H7 (cell line): Measurements from ENCODE around the gene CFAP157. TPM values are rescaled to one million over a fixed set of nuclear protein-coding genes. Genes with fewer than 3 reads are reported as not detected.

Source experiments
- DNase-seq: peaks from one replicate; pipeline ENCODE4 v3.0.0; 2012
- H3K27me3 ChIP-seq: 2 replicates; pipeline ENCODE4 v1.6.0; 2011; ENCODE audit warnings: mild to moderate bottlenecking, low read length; ENCODE audit not compliant: control insufficient read depth, insufficient read depth
- H3K36me3 ChIP-seq: replicated peaks from 2 replicates; pipeline ENCODE4 v1.5.1; 2011; ENCODE audit warnings: low read length; ENCODE audit not compliant: control insufficient read depth, insufficient read depth
- H3K4me3 ChIP-seq: 2 replicates; pipeline ENCODE4 v1.5.1; 2011; ENCODE audit warnings: low read depth, mild to moderate bottlenecking, control low read depth, low read length, moderate library complexity; ENCODE audit not compliant: insufficient read depth
- total RNA-seq: library from RNA; depleted of rRNA; stranded (reverse); fragments of >200 nt; shearing (Covaris generic); gene quantifications from 2 replicates; pipeline ENCODE4 v1.2.3, GENCODE V29; 2014

CFAP157 gene
- total RNA-seq, 1 experiment from 2014 or later: not detected

GRCh38 chr9:127683723-127684122 lies 23.1 kb upstream of the CFAP157 start:
- H3K27me3 ChIP-seq: no peaks in the 10 kb centered on the region
- no peak overlapping the region for H3K4me3 ChIP-seq
- peaks cover 21% of the 10 kb centered on the region for H3K36me3 ChIP-seq
- DNase-seq: no peak

GRCh38 chr9:127684576-127684975 lies 22.2 kb upstream of the CFAP157 start:
- H3K36me3 ChIP-seq: peaks cover 23% of the 10 kb centered on the region
- H3K27me3 ChIP-seq: no peaks in the 10 kb centered on the region
- DNase-seq: no peak
- no peak overlapping the region for H3K4me3 ChIP-seq

GRCh38 chr9:127686461-127687393 lies 20.1 kb upstream of the CFAP157 start:
- Histone ChIP-seq H3K4me3 (no peak overlapping the region), H3K36me3 (peaks cover 21% of the 10 kb centered on the region), H3K27me3 (no peaks in the 10 kb centered on the region)
- no peak for DNase-seq

- H3K27me3 ChIP-seq: no peaks in the 10 kb centered on the region
- peaks cover 5% of the 10 kb centered on the region for H3K36me3 ChIP-seq
- H3K4me3 ChIP-seq: no peak overlapping the region
- no peak for DNase-seq
These were observed 17.3 kb upstream of the CFAP157 start for GRCh38 chr9:127689329-127690000.

GRCh38 chr9:127690735-127691134 lies 16.1 kb upstream of the CFAP157 start:
- no peak for DNase-seq
- Histone ChIP-seq H3K27me3 (no peaks in the 10 kb centered on the region), H3K4me3 (no peak overlapping the region), H3K36me3 (peaks cover 5% of the 10 kb centered on the region)

- Histone ChIP-seq H3K4me3 (no peak overlapping the region), H3K36me3 (peaks cover 5% of the 10 kb centered on the region), H3K27me3 (no peaks in the 10 kb centered on the region)
- DNase-seq: peak; percentile 28
These were observed 14.7 kb upstream of the CFAP157 start for GRCh38 chr9:127692071-127692470.

GRCh38 chr9:127693143-127693542 lies 13.6 kb upstream of the CFAP157 start:
- Histone ChIP-seq H3K27me3 (no peaks in the 10 kb centered on the region), H3K4me3 (no peak overlapping the region), H3K36me3 (peaks cover 5% of the 10 kb centered on the region)
- DNase-seq: peak; percentile 27

- Histone ChIP-seq H3K4me3 (no peak overlapping the region), H3K27me3 (no peaks in the 10 kb centered on the region), H3K36me3 (peaks cover 5% of the 10 kb centered on the region)
- DNase-seq: no peak
These were observed 13.1 kb upstream of the CFAP157 start for GRCh38 chr9:127693697-127694096.

GRCh38 chr9:127694890-127695720 lies 11.7 kb upstream of the CFAP157 start:
- Histone ChIP-seq H3K27me3 (no peaks in the 10 kb centered on the region), H3K36me3 (no peaks in the 10 kb centered on the region; the same call in 1 of the 2 replicates), H3K4me3 (no peak overlapping the region)
- no peak for DNase-seq

GRCh38 chr9:127697575-127697974 lies 9.2 kb upstream of the CFAP157 start:
- H3K36me3 ChIP-seq: no peaks in the 10 kb centered on the region; the same call in 1 of the 2 replicates

GRCh38 chr9:127698386-127698785 lies 8.4 kb upstream of the CFAP157 start:
- no peak for DNase-seq
- Histone ChIP-seq H3K27me3 (no peaks in the 10 kb centered on the region), H3K36me3 (no peaks in the 10 kb centered on the region; the same call in 1 of the 2 replicates), H3K4me3 (no peak overlapping the region)

More at GRCh38 chr9:127697575-127697974, 9.2 kb upstream of the CFAP157 start:
- DNase-seq: no peak
- H3K27me3 ChIP-seq: no peaks in the 10 kb centered on the region
- H3K4me3 ChIP-seq: no peak overlapping the region

GRCh38 chr9:127698985-127699670 lies 7.7 kb upstream of the CFAP157 start:
- DNase-seq: peak; percentile 99
- Histone ChIP-seq H3K27me3 (no peaks in the 10 kb centered on the region), H3K36me3 (no peaks in the 10 kb centered on the region), H3K4me3 (peak overlapping the region; percentile 46)

GRCh38 chr9:127700140-127700539 lies 6.6 kb upstream of the CFAP157 start:
- no peaks in the 10 kb centered on the region for H3K27me3 ChIP-seq
- H3K36me3 ChIP-seq: no peaks in the 10 kb centered on the region
- DNase-seq: no peak
- H3K4me3 ChIP-seq: no peak overlapping the region
